T-helper 2 cell treated with Interferon-gamma antibody and Interleukin-4, amounts not matched to agents 100 ng/mL and 5 ng/mL, for 36 hours (primary cell): ENCODE measurements around the gene CDH10. TPM values are rescaled to one million over a fixed set of nuclear protein-coding genes. Genes with fewer than 3 reads are reported as not detected.

Experiments
- intact Hi-C: fragments of 100-400 bp; cut with micrococcal nuclease; formaldehyde crosslinking; loops from one replicate; pipeline ENCODE4 v1.15.1; 2023
- total RNA-seq: library from RNA; stranded (reverse); gene quantifications from 2 replicates; pipeline ENCODE4 v1.2.3, GENCODE V29; 2022

CDH10 gene
- total RNA-seq, 1 donor from 2014 or later = not detected

DNA sequence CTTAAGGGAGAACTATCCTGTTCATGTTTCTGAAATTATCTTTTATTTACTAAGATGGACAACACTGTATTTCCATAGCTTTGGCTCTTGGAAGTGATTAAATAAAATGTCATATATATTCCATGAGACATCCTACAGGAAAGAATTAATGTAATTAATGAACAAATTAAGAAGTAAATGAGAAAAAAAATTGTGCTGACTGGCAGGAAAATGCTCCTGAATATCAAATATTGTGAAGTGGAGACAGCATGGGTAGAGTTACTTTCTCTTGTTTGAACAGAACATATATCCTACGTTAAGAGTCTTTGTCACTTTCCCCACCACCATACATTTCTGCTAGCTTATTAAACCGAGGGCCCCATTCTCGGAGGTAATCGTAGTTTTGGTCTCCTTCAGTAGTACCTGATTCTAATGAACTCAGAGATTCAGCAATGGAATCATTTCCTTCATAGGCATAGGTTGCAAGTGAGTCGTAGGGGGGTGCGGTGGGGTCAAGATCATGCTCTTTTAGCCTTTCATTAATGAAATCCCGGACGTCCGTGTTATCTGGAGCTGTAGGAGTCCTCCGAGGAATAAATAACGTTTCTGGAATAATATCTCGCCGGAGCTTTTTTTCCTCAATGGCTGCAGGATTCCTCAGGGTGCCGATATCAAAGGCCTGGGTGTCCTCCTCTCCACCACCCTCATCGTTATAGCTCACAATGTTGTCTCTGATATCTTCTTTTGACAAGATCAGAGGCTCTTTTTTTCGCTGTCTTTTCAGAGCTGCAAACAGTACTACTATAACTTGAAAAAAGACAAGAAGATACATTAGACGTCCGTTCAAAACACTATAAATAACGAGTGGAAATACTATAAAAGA, 157.2 kb downstream of the CDH10 start:
- intact Hi-C loops = no loop called here

GRCh38 chr5:24480952-24481351, 163.8 kb downstream of the CDH10 start:
- intact Hi-C loops = no loop called here

DNA sequence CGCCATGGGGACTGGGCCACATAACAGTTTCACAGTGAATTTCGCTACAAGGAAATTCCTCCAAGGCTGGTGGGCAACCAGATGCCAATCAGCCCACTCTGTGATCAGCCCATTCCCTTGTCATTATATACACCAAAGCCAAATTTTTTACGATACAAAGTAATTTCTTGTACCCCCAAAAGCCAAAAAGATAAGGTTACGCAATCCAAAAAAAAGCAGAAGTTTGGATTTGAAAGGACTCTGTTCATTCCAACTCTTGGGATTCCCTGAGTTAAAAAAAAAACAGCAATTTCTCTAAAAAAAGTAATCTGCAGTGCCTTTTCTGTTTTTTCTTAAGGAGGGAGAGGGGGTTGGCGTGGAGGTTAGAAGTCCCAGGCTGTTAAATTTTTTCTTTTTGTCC, 166.8 kb downstream of the CDH10 start:
- intact Hi-C loops = no loop called here

GRCh38 chr5:24475101-24475500, 169.7 kb downstream of the CDH10 start:
- intact Hi-C loops = no loop called here

GRCh38 chr5:24474685-24475084, 170.1 kb downstream of the CDH10 start:
- intact Hi-C loops = no loop called here

DNA sequence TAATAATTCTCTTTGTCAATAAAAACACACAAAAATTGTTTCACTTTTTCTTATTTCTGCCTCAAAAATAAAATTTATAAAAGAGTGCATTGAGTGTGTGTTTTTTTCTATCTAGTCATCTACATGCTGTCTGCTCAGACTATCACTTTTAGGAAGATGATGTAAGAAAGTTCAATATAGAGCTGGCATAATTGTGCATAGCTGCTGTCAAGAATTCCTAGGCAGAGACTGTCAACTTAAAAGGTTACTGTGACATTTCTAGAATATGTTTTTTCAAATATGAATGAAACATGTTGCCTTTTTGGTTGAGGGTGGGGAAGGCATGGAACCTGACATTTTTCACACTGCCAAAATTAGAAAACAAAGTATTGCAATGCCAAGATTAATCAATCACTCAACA, 172.3 kb downstream of the CDH10 start:
- intact Hi-C loops = no loop called here

DNA sequence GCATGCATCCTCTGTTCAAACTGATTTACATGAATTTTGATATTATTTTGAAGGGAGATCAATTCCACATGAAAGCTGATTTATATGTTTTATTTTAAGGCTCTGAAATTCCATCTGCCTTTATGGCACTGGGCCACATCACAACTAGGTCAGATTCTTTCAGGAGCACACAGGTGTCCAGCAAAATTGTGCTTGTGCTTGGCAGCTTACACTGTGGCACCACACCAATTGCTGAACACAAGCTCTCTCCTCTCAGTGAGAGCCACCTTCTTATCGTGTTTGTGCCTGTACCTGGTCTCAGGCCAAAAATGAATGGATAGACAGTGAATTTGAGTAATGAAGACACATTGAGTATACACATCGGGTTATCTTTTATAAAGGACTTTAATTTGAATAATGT, 200.4 kb downstream of the CDH10 start:
- intact Hi-C loops = no loop called here

GRCh38 chr5:24439465-24439864, 205.3 kb downstream of the CDH10 start:
- intact Hi-C loops = no loop called here
